Small intestine (tissue), 7 donors: Measurements from ENCODE around the gene TMEM121. TPM values are rescaled to one million over a fixed set of nuclear protein-coding genes. Genes with fewer than 3 reads are reported as not detected.
"Not testable (repeated sequence)": the region's sequence is repeated elsewhere in the genome, so short reads cannot be mapped to it uniquely, and the experiment has no call there.

Experiments used
- DNase-seq, 2 donors: peaks; one replicate each; pipeline versions ENCODE4 v3.0.0 to v3.0.0-alpha.2; 2013
- FAIRE-seq: peaks from 2 replicates; lab custom pipeline; 2012; peaks lifted over from hg19 to GRCh38; lab: Jason Lieb, UNC
- H3K27ac ChIP-seq, 3 donors: one replicate each; pipeline ENCODE4 v1.5.1; 2013; ENCODE audit warnings: low read length in 2 of 3, mild to moderate bottlenecking in 2 of 3, control low read depth in 1 of 3, inconsistent platforms in 1 of 3, low read depth in 1 of 3, moderate library complexity in 1 of 3
- H3K27me3 ChIP-seq, 3 donors: one replicate each; pipeline ENCODE4 v1.6.1; 2013; ENCODE audit warnings: low read length in 3 of 3, inconsistent platforms in 1 of 3; ENCODE audit not compliant: control insufficient read depth in 3 of 3, insufficient read depth in 3 of 3
- H3K36me3 ChIP-seq, 3 donors: one replicate each; pipeline ENCODE4 v1.6.1; 2013; ENCODE audit warnings: low read length in 3 of 3, inconsistent platforms in 1 of 3, low read depth in 1 of 3, mild to moderate bottlenecking in 1 of 3, moderate library complexity in 1 of 3; ENCODE audit not compliant: control insufficient read depth in 3 of 3, insufficient read depth in 2 of 3
- H3K4me1 ChIP-seq, 3 donors: one replicate each; pipeline ENCODE4 v1.6.1; 2013; ENCODE audit warnings: low read length in 2 of 3, inconsistent platforms in 1 of 3, low read depth in 1 of 3, mild to moderate bottlenecking in 1 of 3, moderate library complexity in 1 of 3; ENCODE audit not compliant: control insufficient read depth in 3 of 3, insufficient read depth in 2 of 3
- H3K4me3 ChIP-seq, 3 donors: one replicate each; pipeline ENCODE4 v1.5.1; 2013; ENCODE audit warnings: low read length in 3 of 3, control low read depth in 1 of 3, inconsistent platforms in 1 of 3, low read depth in 1 of 3, mild to moderate bottlenecking in 1 of 3, moderate library complexity in 1 of 3
- H3K9me3 ChIP-seq, 2 donors: one replicate each; pipeline ENCODE4 v1.6.1; 2013; ENCODE audit warnings: low read depth in 1 of 2, low read length in 1 of 2; ENCODE audit not compliant: control insufficient read depth in 2 of 2, insufficient read depth in 1 of 2
- WGBS, 3 donors: extraction: QIAGEN DNeasy Blood & Tissue Kit; methylation state at CpG; one replicate each; pipeline ENCODE4 v1.1.7; 2013; 5-methylcytosine and 5-hydroxymethylcytosine counted together
- polyA plus RNA-seq, 4 donors: library from polyadenylated mRNA; stranded (reverse) in 3 of 4; unstranded in 1 of 4; fragments of 200-250 nt in 3 of 4; fragments of 120-200 nt in 1 of 4; gene quantifications; one replicate each; pipeline versions ENCODE4 v1.2.1 to v1.2.3, GENCODE V29; 2013
- donor health status: healthy with polysubstance abuse.
- donor health status: control.
- donor health status: control.
- donor health status: Bipolar disorder and iron deficiency.
- donor health status: healthy.

The TMEM121 gene
- polyA plus RNA-seq, 4 donors: 1.5 to 2.0 TPM; not detected in 2

DNA sequence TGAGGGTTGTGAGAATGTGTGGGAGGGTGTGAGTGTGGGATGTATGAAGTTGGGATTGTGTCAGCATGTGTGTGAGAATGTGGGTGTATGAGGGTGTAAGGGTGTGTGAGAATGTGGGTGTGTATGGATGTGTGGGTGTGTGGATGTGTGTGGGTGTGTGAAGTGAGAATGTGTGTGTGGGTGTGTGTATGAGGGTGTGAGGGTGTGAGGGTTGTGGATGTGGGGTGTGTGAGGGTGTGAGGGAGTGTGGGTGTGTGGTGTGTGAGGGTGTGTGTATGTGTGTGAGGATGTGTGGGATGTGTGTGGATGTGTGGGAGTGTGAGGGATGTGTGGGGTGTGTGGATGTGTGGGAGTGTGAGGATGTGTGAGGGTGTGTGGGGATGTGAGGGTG is 37.0 kb downstream of the TMEM121 start:
- no peak for FAIRE-seq
- H3K27ac ChIP-seq: no peak overlapping the region

DNA sequence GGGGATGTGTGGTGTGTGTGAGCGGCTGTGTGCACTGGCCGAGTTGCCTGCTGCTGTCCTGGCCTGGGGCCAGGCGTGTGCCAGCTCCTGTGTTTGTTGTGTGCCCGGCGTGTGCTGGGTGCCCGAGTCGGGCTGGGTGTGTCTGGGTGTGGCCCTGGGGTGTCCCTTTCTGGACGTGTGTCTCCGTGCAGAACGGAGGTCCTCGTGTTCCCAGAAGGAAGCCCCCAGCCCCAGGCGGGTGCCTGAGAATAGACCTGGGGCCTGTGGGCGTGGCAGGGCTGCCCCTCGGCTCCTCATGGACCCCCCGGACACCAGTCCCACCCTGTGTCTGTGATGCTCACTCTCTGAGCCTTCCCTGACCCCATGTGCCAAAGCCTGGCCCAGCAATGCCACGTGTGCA is 38.2 kb downstream of the TMEM121 start:
- not testable (repeated sequence) for H3K27me3 ChIP-seq, H3K27ac ChIP-seq, DNase-seq, H3K4me1 ChIP-seq, H3K36me3 ChIP-seq, H3K9me3 ChIP-seq, H3K4me3 ChIP-seq, FAIRE-seq
- 20 to 61% (median 60%) methylated on average over 9 to 15 of the region's 16 CpGs for WGBS, 3 donors

More for the DNA sequence above, 37.0 kb downstream of the TMEM121 start:
- Histone ChIP-seq H3K36me3 (no peaks in the 10 kb centered on the region), H3K27me3 (no peaks in the 10 kb centered on the region), H3K9me3 (no peaks in the 10 kb centered on the region), H3K4me1 (no peaks in the 10 kb centered on the region), H3K4me3 (no peak overlapping the region)
- DNase-seq: no peak

GRCh38 chr14:105565185-105565919 is 39.0 kb downstream of the TMEM121 start:
- not testable (repeated sequence) for H3K9me3 ChIP-seq, H3K4me3 ChIP-seq, DNase-seq, H3K4me1 ChIP-seq, H3K27me3 ChIP-seq, FAIRE-seq, H3K36me3 ChIP-seq
- peak overlapping the region in 1 of 3 donors; percentile 80 for H3K27ac ChIP-seq
- 65 to 85% (median 70%) methylated on average over 7 to 8 of the region's 8 CpGs for WGBS, 3 donors

DNA sequence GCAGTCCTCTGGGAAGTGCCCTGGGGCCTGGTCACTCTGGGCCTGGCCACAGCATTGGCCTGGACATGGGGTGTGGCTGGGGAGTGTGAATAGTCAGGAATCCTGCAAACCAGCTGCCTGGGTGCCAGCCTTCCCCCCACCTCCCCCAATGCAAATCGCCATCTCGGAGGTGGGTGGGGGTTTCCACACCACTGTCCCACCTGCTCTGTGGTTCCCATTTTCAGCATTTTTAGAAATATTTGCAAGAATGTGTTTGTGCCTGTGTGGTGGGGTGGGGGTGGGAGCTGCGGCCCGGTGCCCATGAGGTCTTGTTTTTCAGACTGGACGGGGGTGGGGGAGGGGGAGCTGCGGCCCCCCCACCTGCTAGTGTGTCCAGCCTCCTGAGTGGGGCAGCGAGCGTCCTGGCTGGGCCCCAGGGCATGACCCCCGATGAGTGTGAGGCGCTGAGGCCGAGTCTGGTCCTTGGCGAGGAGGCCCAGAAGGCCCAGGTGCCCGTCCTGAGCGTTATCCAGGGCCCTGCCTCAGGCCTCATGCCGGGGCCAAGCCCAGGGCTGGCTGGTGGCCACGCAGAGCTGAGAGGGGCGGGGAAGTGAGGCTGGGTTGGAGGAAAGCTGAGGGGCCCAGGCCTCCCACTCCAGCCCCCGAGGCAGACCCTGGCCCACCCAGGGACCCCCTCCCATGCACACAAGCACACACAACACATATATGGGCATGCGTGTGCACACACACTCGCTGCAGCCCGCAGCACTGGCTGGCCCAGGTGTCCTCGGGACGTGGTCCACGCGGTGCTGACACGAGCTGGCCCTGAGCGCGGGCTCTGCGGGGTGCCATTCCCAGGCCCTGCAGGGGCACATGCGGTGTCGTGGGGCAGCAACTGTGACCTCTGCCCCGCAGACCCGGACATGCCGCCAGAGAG is 40.1 kb downstream of the TMEM121 start:
- 72 to 86% (median 78%) methylated on average over 8 to 25 of the region's 34 CpGs for WGBS, 3 donors
- peak overlapping the region in 1 of 3 donors; percentile 72 for H3K27ac ChIP-seq
- not testable (repeated sequence) for FAIRE-seq

DNA sequence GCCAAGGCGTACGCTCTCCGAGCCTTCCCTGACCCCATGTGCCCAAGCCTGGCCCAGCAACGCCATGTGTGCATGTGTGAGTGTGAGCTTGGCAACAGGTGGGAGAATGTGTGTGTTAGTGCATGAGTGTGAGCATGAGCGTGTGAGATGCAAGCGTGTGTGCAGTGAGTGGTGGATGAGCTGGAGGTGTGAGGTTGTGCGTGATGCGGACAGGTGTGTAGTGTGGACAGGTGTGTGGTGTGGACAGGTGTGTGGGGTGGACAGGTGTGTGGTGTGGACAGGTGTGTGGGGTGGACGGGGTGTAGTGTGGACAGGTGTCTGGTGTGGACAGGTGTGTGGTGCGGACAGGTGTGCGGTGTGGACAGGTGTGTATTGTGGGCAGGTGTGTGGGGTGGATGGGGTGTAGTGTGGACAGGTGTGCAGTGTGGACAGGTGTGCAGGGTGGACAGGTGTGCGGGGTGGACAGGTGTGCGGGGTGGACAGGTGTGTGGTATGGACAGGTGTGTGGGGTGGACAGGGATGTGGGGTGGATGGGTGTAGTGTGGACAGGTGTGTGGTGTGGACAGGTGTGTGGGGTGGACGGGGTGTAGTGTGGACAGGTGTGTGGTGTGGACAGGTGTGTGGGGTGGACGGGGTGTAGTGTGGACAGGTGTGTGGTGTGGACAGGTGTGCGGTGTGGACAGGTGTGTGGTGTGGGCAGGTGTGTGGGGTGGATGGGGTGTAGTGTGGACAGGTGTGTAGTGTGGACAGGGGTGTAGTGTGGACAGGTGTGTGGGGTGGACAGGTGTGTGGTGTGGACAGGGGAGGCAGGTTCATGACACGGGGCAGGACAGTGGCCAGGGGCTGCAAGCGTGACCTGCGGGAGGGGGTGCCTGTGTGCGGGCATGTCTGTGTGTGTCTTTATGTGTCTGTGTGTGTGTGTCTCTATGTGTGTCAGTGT is 41.1 kb downstream of the TMEM121 start:
- not testable (repeated sequence) for H3K36me3 ChIP-seq, H3K9me3 ChIP-seq, DNase-seq, H3K4me3 ChIP-seq, H3K27me3 ChIP-seq, FAIRE-seq, H3K4me1 ChIP-seq
- peak overlapping the region in 1 of 3 donors; percentile 72 for H3K27ac ChIP-seq
- WGBS, 3 donors: 78 to 88% (median 83%) methylated on average over 19 to 20 of the region's 20 CpGs

More for the DNA sequence above, 40.1 kb downstream of the TMEM121 start:
- not testable (repeated sequence) for H3K4me3 ChIP-seq, DNase-seq, H3K36me3 ChIP-seq, H3K4me1 ChIP-seq, H3K9me3 ChIP-seq, H3K27me3 ChIP-seq

DNA sequence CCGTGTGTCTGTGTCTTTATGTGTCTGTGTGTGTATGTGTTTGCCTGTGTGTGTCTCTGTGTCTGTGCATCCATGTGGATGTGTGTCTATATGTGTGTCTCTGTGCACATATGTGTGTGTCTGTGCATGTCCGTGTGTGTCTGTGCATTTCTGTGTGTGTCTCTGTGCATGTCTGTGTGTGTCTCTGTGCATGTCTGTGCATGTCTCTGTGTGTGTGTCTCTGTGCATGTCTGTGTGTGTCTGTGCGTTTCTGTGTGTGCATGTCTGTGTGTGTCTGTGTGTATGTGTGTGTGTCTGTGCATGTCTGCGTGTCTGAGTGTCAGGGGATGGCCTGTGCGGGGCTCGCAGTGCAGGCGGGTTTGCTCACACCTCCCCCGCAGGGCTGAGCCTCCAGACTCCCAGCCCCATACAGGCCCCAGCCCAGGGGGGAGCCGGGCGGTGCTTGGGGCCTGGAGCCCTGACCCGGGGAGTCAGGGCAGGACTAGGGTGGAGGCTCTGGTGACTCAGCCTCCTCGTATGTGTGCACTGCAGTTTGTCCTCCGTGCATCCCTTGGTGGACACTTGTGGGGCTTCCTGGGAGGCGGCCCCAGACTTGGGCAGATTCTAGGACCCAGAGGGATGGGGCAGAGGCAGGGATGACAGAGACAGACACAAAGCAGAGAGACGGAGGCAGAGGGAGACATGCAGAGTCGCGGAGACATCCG is 41.9 kb downstream of the TMEM121 start:
- H3K27ac ChIP-seq: peak overlapping the region in 1 of 3 donors; percentile 68
- H3K36me3 ChIP-seq, FAIRE-seq, H3K27me3 ChIP-seq, H3K4me1 ChIP-seq, DNase-seq, H3K9me3 ChIP-seq, H3K4me3 ChIP-seq: not testable (repeated sequence)
- 34 to 62% (median 38%) methylated on average over 11 to 18 of the region's 18 CpGs for WGBS, 3 donors

GRCh38 chr14:105568859-105569766 is 42.7 kb downstream of the TMEM121 start:
- Histone ChIP-seq H3K4me1 (no peaks in the 10 kb centered on the region), H3K27me3 (no peaks in the 10 kb centered on the region), H3K36me3 (no peaks in the 10 kb centered on the region), H3K9me3 (no peaks in the 10 kb centered on the region), H3K27ac (peak overlapping the region in 1 of 3 donors; percentile 68), H3K4me3 (no peak overlapping the region)
- 81 to 89% (median 88%) methylated on average over 3 to 5 of the region's 5 CpGs for WGBS, 3 donors
- DNase-seq (no peak), FAIRE-seq (no peak)
